ENCODE data around the gene PER3. TPM values are rescaled to one million over a fixed set of nuclear protein-coding genes. Genes with fewer than 3 reads are reported as not detected.
"Not testable (repeated sequence)": the region's sequence is repeated elsewhere in the genome, so short reads cannot be mapped to it uniquely, and the experiment has no call there.

Gene PER3
- total RNA-seq, 4 donors from 2014 or later = 6.7 to 21.0 (median 8.9) TPM

GRCh38 chr1:7789828-7790227 lies 5.7 kb downstream of the PER3 start:
- H3K4me1 ChIP-seq = peaks cover 5 to 37% (median 13%) of the 10 kb centered on the region in 3 donors
- H3K36me3 ChIP-seq = peaks cover 0 to 93% (median 13%) of the 10 kb centered on the region in 3 donors
- DNase-seq = no peak
- 59 to 64% methylated on average over 4 to 5 of the region's 5 CpGs for WGBS, 2 donors
- H3K27ac ChIP-seq = no peak overlapping the region
- no peak overlapping the region for H3K4me3 ChIP-seq
- H3K27me3 ChIP-seq = no peaks in the 10 kb centered on the region
- TF ChIP-seq POLR2A (IDR thresholded peaks at IDR 0.05) = no peak
- H3K9me3 ChIP-seq = peaks cover 0 to 4% (median 0%) of the 10 kb centered on the region in 3 donors
- intact Hi-C loops (cut with DNase I) = no loop called here

GRCh38 chr1:7791027-7791426 lies 6.9 kb downstream of the PER3 start:
- Histone ChIP-seq H3K4me1 (peaks cover 4 to 25% (median 8%) of the 10 kb centered on the region in 3 donors), H3K36me3 (peaks cover 0 to 97% (median 13%) of the 10 kb centered on the region in 3 donors)
- DNase-seq; H3K9me3 ChIP-seq; H3K27me3 ChIP-seq; H3K27ac ChIP-seq; intact Hi-C loops (cut with DNase I); H3K4me3 ChIP-seq: not testable (repeated sequence)
- WGBS, 2 donors = 82 to 100% methylated on average over 3 of the region's 3 CpGs

DNA sequence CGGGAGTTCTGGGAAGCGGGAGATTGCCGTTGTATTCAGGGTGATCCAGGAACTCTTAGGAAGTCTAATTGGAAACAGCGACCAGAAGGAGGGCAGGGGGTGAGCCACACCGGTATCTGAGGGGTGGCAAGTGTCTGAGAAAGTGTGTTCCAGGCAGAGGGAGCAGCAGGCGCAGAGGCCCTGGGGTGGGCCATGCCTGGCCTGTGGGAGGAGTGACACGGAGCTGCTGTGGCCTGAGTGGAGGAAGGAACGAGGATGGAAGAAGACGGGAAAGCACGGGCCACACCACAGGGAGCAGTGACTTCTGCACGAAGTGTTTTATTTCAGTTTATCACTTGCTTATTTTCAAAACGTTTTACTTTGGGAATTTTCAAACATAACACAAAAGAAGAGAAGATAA lies 11.3 kb downstream of the PER3 start:
- Histone ChIP-seq H3K27me3 (no peaks in the 10 kb centered on the region), H3K4me1 (no peaks in the 10 kb centered on the region), H3K9me3 (peaks cover 0 to 4% (median 0%) of the 10 kb centered on the region in 3 donors), H3K4me3 (no peak overlapping the region), H3K27ac (no peak overlapping the region), H3K36me3 (peaks cover 0 to 100% (median 13%) of the 10 kb centered on the region in 3 donors)
- WGBS, 2 donors = 84 to 88% methylated on average over 12 of the region's 12 CpGs
- intact Hi-C loops (cut with DNase I) = no loop called here
- TF ChIP-seq, protein P1, sequence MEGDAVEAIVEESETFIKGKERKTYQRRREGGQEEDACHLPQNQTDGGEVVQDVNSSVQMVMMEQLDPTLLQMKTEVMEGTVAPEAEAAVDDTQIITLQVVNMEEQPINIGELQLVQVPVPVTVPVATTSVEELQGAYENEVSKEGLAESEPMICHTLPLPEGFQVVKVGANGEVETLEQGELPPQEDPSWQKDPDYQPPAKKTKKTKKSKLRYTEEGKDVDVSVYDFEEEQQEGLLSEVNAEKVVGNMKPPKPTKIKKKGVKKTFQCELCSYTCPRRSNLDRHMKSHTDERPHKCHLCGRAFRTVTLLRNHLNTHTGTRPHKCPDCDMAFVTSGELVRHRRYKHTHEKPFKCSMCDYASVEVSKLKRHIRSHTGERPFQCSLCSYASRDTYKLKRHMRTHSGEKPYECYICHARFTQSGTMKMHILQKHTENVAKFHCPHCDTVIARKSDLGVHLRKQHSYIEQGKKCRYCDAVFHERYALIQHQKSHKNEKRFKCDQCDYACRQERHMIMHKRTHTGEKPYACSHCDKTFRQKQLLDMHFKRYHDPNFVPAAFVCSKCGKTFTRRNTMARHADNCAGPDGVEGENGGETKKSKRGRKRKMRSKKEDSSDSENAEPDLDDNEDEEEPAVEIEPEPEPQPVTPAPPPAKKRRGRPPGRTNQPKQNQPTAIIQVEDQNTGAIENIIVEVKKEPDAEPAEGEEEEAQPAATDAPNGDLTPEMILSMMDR (IDR thresholded peaks at IDR 0.05) = no peak
- TF ChIP-seq POLR2A (IDR thresholded peaks at IDR 0.05) = no peak
- no peak for DNase-seq

GRCh38 chr1:7805460-7805859 lies 21.4 kb downstream of the PER3 start:
- no peak overlapping the region for H3K4me3 ChIP-seq
- 86 to 90% methylated on average over 9 of the region's 9 CpGs for WGBS, 2 donors
- no peaks in the 10 kb centered on the region for H3K27me3 ChIP-seq
- intact Hi-C loops (cut with DNase I) = no loop called here
- no peaks in the 10 kb centered on the region for H3K4me1 ChIP-seq
- no peak for TF ChIP-seq POLR2A (IDR thresholded peaks at IDR 0.05)
- TF ChIP-seq, protein P1 (IDR thresholded peaks at IDR 0.05) = no peak
- H3K36me3 ChIP-seq = peaks cover 0 to 93% (median 33%) of the 10 kb centered on the region in 3 donors
- no peaks in the 10 kb centered on the region for H3K9me3 ChIP-seq
- no peak for DNase-seq
- H3K27ac ChIP-seq = no peak overlapping the region

DNA sequence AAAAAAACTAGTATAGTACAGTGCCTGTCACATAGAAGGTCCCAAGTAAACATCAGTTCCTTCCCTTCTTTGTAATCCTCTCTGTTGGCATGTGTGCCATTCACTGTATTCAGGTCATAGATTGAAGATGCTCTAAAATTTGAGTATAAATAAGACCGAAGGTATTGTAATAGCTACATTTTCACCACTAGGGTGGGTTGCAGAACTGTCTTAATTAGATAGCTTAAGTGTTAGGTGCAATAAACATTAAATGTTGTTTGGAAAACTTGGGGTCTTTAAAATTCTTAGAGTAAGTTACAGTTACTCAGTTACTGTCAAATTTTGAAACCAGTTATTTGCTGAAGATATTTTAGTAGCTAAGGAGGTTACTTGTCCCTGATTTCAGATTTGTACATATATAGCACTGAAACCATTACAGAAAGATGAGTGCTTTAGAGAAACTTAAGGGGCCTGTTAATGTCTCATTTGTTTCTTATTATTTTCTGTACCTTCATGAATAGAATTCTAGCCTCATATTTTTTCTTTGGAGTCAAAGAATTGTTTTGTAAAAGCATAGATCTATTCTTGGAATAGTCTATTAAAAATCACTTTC lies 24.3 kb downstream of the PER3 start:
- Histone ChIP-seq H3K27ac (no peak overlapping the region), H3K9me3 (peaks cover 0 to 3% (median 2%) of the 10 kb centered on the region in 3 donors), H3K4me3 (no peak overlapping the region), H3K4me1 (no peaks in the 10 kb centered on the region), H3K27me3 (no peaks in the 10 kb centered on the region), H3K36me3 (peaks cover 0 to 93% (median 33%) of the 10 kb centered on the region in 3 donors)
- TF ChIP-seq POLR2A (IDR thresholded peaks at IDR 0.05) = no peak
- TF ChIP-seq, protein P1 (IDR thresholded peaks at IDR 0.05) = peak; percentile 35 to 61 (median 44)
- 17% methylated on average over 1 of the region's 1 CpG for WGBS, 2 donors
- intact Hi-C loops (cut with DNase I) = no loop called here
- no peak for DNase-seq

DNA sequence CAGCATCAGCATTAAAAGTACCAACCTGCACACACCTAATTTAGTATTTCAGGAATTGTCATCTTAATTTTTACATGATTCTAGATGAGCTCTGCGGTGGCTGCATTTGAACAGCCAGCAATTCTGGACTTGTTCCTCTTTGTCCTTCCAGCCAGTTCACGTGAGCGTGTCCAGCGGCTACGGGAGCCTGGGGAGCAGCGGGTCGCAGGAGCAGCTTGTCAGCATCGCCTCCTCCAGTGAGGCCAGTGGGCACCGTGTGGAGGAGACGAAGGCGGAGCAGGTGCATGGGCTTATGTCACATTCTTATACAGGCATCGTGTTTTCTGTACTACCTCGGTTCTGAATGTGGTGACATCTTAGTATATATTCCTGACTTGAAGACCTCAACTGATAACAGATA lies 25.7 kb downstream of the PER3 start:
- WGBS, 2 donors = 90 to 93% methylated on average over 7 to 9 of the region's 13 CpGs
- H3K36me3 ChIP-seq = peaks cover 4 to 93% (median 28%) of the 10 kb centered on the region in 3 donors
- no peak for DNase-seq
- H3K4me3 ChIP-seq = no peak overlapping the region
- TF ChIP-seq POLR2A (IDR thresholded peaks at IDR 0.05) = no peak
- TF ChIP-seq, protein P1 (IDR thresholded peaks at IDR 0.05) = no peak
- no peaks in the 10 kb centered on the region for H3K27me3 ChIP-seq
- intact Hi-C loops (cut with DNase I) = loop anchor here (10.0 kb wide), 1 partner anchor 95 kb away; no protein-coding TSS in a partner anchor
- H3K27ac ChIP-seq = no peak overlapping the region
- no peaks in the 10 kb centered on the region for H3K4me1 ChIP-seq
- peaks cover 0 to 9% (median 9%) of the 10 kb centered on the region in 3 donors for H3K9me3 ChIP-seq

Measured in esophagus squamous epithelium (tissue), 5 donors.